Esophagus mucosa (tissue), 1 donor: Measurements from ENCODE around the gene SPINT4. TPM values are rescaled to one million over a fixed set of nuclear protein-coding genes. Genes with fewer than 3 reads are reported as not detected.
A peak's percentile ranks its signal among the peaks of the same experiment; 100 is the strongest.

Experiments
- ATAC-seq: fragments of 200-7000 bp; cut with Tn5 transposase; one replicate; pipeline ENCODE4 v1.9.1; 2020
- total RNA-seq: library from RNA; stranded (reverse); gene quantifications from one replicate; pipeline ENCODE4 v1.2.4, GENCODE V29; 2023
- donor health status: DM: yes; HTN: yes; CAD: no.

Gene SPINT4
- total RNA-seq, 1 donor from 2014 or later: not detected

DNA sequence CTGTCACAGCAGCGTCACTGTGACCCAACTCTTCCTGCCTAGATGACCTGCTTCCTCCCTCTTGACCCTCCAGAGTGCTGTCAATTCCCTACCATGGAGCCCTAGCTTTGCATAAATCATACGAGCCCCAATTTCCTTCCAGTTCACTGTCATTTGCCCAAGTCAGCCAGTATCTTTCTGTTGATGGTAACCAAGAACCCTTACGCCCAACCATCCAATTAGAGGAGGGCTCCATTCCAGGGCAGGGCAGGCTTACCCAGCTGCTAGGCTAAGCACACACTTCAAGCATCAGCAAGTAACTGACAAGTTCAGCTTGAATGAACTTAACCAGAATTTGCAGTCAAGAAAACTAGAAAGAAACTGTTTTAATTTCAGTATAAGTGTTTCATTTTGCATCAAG, 43.8 kb downstream of the SPINT4 start:
- no peak for ATAC-seq

DNA sequence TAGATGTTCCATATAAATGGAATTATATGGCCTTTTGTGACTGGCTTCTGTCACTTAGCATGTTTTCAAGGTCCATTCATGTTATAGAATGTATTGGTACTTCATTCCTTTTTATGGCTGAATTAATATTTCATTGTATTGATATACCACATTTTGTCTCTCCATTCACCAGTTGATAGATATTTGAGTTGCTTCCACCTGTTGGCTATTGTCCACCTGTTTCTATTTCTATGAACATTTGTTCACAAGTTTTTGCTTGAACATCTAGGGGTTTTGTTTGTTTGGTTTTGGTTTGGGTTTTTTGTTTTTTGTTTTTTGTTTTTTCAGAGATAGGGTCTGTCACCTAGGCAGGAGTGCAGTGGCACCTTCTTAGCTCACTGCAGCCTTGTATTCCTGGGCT, 46.3 kb downstream of the SPINT4 start:
- ATAC-seq: no peak

DNA sequence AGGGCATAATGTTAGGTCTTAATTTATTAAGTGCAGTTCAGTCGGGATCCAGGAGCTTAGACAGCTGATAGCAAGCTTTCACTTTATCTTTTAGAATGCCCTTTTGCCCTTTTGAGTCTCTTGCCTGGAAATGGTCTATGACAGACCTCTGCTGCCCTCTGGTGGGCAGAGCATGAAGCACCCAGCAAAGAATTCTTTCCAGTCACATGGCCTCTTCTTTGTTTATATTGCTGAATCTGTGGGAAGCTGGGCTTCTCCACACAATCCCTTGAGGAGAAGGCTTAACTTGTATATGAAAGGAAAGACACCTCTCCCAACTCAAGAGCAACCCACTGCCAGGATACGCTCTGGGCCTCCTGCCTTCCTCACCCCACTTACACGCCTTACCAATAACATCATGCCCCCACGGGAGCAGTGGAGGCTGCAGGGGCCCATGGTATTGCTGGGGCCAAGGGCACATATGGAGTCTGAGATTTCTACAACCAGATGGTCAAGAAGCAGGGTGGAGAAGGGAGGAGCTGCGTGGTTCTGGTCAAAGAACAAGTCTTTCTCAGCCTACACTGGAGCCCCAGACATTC, 49.1 kb downstream of the SPINT4 start:
- ATAC-seq: peak; percentile 75

DNA sequence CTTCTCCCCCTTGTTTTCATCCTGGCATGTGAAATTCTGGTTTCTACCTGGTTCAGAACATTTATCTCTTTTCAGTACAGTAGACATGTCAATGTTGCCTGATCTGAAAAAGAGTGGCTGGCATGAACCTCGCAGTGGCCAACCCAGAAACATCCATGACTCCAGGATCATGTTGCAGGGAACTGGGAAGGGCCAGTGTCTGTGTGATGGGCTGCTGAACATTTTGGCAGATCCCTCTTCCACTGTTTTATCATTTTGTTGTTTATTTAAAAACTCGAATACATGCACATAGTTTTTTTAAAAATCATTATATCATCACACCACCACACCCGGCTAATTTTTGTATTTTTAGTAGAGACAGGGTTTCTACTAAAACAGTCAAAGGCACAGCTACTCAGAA, 50.5 kb downstream of the SPINT4 start:
- no peak for ATAC-seq

DNA sequence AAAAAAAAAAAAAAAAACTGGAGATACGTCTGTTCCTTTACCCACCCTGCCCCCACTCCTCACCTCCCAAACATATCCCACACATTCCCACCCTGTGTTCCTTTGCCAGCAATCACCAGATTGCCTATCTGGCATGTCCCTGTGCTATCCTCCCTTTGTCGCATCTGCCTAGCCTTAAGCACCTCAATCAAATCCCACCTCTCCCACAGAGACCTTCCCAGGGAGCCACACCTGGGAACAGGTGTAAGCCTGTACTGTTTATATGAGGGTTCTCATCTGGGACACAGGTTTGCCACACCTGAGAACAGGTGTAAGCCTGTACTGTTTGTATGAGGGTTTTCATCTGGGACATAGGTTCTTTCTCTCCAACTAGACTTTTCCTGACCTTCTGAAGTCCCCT, 52.8 kb downstream of the SPINT4 start:
- peak; percentile 9 for ATAC-seq

DNA sequence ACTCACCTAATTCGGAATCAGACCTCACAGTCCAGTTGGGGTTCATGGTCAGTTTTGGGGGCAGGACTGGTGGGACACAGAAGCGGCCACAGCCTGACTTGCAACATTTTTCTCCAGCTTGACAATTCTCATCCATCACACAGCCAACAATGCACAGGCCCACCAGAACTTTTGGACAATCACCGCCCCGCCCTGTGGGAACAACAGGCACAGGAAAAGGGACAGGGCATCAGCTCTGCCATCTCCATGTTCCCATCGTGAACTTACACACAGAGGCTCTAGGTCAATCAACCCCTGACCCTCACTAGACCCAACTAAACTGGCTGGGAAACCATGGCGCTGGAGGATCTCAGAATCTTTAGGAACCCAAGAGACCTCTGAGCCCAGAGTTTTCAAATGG, 53.3 kb downstream of the SPINT4 start:
- ATAC-seq: no peak

Other genes with a start within 250 kb of the SPINT4 start
- gene SPINT3, start 206.7 kb upstream of the SPINT4 start, total RNA-seq: not detected
- gene WFDC6, start 182.9 kb upstream of the SPINT4 start, total RNA-seq: not detected
- not detected for gene EPPIN, start 174.9 kb upstream of the SPINT4 start, total RNA-seq
- gene WFDC8, start 143.1 kb upstream of the SPINT4 start, total RNA-seq: not detected
- not detected for gene WFDC10A, start 92.6 kb upstream of the SPINT4 start, total RNA-seq
- not detected for gene WFDC9, start 91.1 kb upstream of the SPINT4 start, total RNA-seq
- gene WFDC11, start 52.1 kb upstream of the SPINT4 start, total RNA-seq: not detected
- gene WFDC13, start 20.3 kb upstream of the SPINT4 start, total RNA-seq: not detected
- not detected for gene WFDC10B, start 17.3 kb upstream of the SPINT4 start, total RNA-seq
- not detected for gene WFDC3, start 69.5 kb downstream of the SPINT4 start, total RNA-seq
- gene DNTTIP1, start 69.6 kb downstream of the SPINT4 start, total RNA-seq: 15.8 TPM
- 46.5 TPM for gene UBE2C, start 90.3 kb downstream of the SPINT4 start, total RNA-seq
- not detected for gene TNNC2, start 105.0 kb downstream of the SPINT4 start, total RNA-seq
- 7.1 TPM for gene SNX21, start 111.5 kb downstream of the SPINT4 start, total RNA-seq
- 14.0 TPM for gene ACOT8, start 135.0 kb downstream of the SPINT4 start, total RNA-seq
- 1.4 TPM for gene ZSWIM3, start 135.3 kb downstream of the SPINT4 start, total RNA-seq
- gene ZSWIM1, start 158.9 kb downstream of the SPINT4 start, total RNA-seq: 7.2 TPM
- 0.76 TPM for gene SPATA25, start 165.3 kb downstream of the SPINT4 start, total RNA-seq
- gene NEURL2, start 168.9 kb downstream of the SPINT4 start, total RNA-seq: 1.9 TPM
- 57.4 TPM for gene CTSA, start 169.0 kb downstream of the SPINT4 start, total RNA-seq
- 46.7 TPM for gene PLTP, start 189.8 kb downstream of the SPINT4 start, total RNA-seq
- gene PCIF1, start 212.3 kb downstream of the SPINT4 start, total RNA-seq: 19.0 TPM
- 9.6 TPM for gene ZNF335, start 249.9 kb downstream of the SPINT4 start, total RNA-seq